Stomach (tissue), 4 donors: ENCODE results near the gene CSGALNACT2.

Source experiments
- CTCF ChIP-seq, 7 experiments: fragments of 450-650 bp in 4 of 7; fragments of 200-600 bp in 3 of 7; sonication (generic) in 3 of 7; IDR thresholded peaks; one replicate each; pipeline ENCODE4 v1.5.1; 2016 to 2019; ENCODE audit warnings: antibody characterized with exemption in 7 of 7, control low read depth in 2 of 7, mild to moderate bottlenecking in 1 of 7
- EP300 ChIP-seq: sonication (generic); formaldehyde crosslinking; IDR thresholded peaks from one replicate; pipeline ENCODE4 v1.6.1; 2017; ENCODE audit warnings: antibody characterized with exemption
- POLR2AphosphoS5 ChIP-seq, 3 donors: sonication (generic); formaldehyde crosslinking; IDR thresholded peaks; one replicate each; pipeline ENCODE4 v1.6.1; 2016; ENCODE audit warnings: antibody characterized with exemption in 3 of 3

- TF ChIP-seq EP300: no peak
- no peak for TF ChIP-seq CTCF (IDR thresholded peaks at IDR 0.05)
- TF ChIP-seq POLR2AphosphoS5 (IDR thresholded peaks at IDR 0.05): no peak
Observed at GRCh38 chr10:43110338-43111071, 27.7 kb upstream of the CSGALNACT2 start.
